HL-60/S4 treated with retinoic acid at 250 ng/mL for 4 days and 3 days (cell line): ENCODE data around the gene DPF3.
"Not testable (repeated sequence)": the region's sequence is repeated elsewhere in the genome, so short reads cannot be mapped to it uniquely, and the experiment has no call there.

Experiments used
- in situ Hi-C: fragments of 300-500 bp; cut with MboI; formaldehyde crosslinking; loops from 2 replicates; pipeline ENCODE4 v1.7.0; 2022; ENCODE audit warnings: low sequenced_read_pairs

The DPF3 gene

GRCh38 chr14:72777636-72778035 is 116.3 kb downstream of the DPF3 start:
- in situ Hi-C loops, result no loop called here

- in situ Hi-C loops, result no loop called here
These were observed 117.1 kb downstream of the DPF3 start for GRCh38 chr14:72776701-72777261.

GRCh38 chr14:72775923-72776554 is 117.9 kb downstream of the DPF3 start:
- in situ Hi-C loops, result no loop called here

- in situ Hi-C loops, result no loop called here
These were observed 118.8 kb downstream of the DPF3 start for GRCh38 chr14:72774894-72775620.

GRCh38 chr14:72774141-72774540 is 119.8 kb downstream of the DPF3 start:
- in situ Hi-C loops, result no loop called here

- in situ Hi-C loops, result no loop called here
These were observed 122.3 kb downstream of the DPF3 start for GRCh38 chr14:72771561-72771960.

- in situ Hi-C loops, result no loop called here
These were observed 127.6 kb downstream of the DPF3 start for GRCh38 chr14:72766296-72766695.

- in situ Hi-C loops, result no loop called here
These were observed 130.0 kb downstream of the DPF3 start for GRCh38 chr14:72763892-72764291.

- in situ Hi-C loops, result no loop called here
These were observed 134.2 kb downstream of the DPF3 start for GRCh38 chr14:72759670-72760069.

- in situ Hi-C loops, result no loop called here
These were observed 134.9 kb downstream of the DPF3 start for GRCh38 chr14:72758993-72759392.

- in situ Hi-C loops, result no loop called here
These were observed 135.5 kb downstream of the DPF3 start for GRCh38 chr14:72758420-72758819.

GRCh38 chr14:72756967-72757366 is 136.9 kb downstream of the DPF3 start:
- in situ Hi-C loops, result no loop called here

GRCh38 chr14:72755766-72756165 is 138.1 kb downstream of the DPF3 start:
- in situ Hi-C loops, result no loop called here

GRCh38 chr14:72754949-72755348 is 139.0 kb downstream of the DPF3 start:
- in situ Hi-C loops, result no loop called here

GRCh38 chr14:72753879-72754400 is 140.0 kb downstream of the DPF3 start:
- in situ Hi-C loops, result no loop called here

GRCh38 chr14:72753044-72753710 is 140.7 kb downstream of the DPF3 start:
- in situ Hi-C loops, result no loop called here

- in situ Hi-C loops, result no loop called here
These were observed 141.9 kb downstream of the DPF3 start for GRCh38 chr14:72752034-72752412.

GRCh38 chr14:72751276-72752033 is 142.4 kb downstream of the DPF3 start:
- in situ Hi-C loops, result no loop called here

- in situ Hi-C loops, result not testable (repeated sequence)
These were observed 145.0 kb downstream of the DPF3 start for GRCh38 chr14:72748921-72749320.

- in situ Hi-C loops, result no loop called here
These were observed 146.2 kb downstream of the DPF3 start for GRCh38 chr14:72747652-72748051.
